ENCODE data around the gene NEB. TPM values are rescaled to one million over a fixed set of nuclear protein-coding genes. Genes with fewer than 3 reads are reported as not detected.

NEB gene
- total RNA-seq, 1 donor from 2014 or later, result 1.0 TPM

DNA sequence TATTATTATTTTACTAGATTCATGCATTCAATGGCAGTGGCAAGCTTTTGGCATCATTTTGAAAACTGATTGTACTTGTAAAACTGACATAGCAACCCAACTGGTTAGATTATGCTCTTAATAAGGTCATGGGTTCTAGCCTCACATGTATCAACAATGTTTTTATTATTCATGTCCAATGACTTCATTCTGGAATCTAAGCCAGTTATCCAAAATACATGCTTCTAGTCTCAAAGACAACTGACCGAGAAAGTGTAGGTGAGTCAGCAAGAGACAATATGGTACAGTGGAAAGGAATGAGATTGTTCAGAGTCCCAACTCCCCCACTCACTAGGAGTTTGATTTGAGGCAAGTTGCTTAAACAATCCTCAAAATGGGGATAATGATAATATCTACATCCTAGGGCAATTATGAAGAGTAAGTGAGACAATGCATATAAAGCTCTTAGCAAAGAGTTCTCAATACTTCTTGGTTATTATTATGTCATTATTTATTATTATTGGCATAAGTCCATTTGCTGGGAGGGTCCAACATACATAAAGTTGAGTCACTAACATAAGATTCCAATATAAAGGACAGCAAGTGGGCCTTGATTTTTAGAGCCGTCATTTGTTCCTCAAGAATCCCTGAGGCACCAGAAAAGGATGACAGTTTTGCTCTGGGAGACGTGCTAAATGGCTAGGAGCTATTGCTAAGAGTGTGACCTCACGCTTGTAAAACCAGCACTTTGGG lies 99.4 kb downstream of the NEB start:
- peaks cover 7% of the 10 kb centered on the region for H3K9me3 Mint-ChIP-seq (ENCODE audit: low read depth)
- TF ChIP-seq CTCF (IDR thresholded peaks at IDR 0.05), result no peak
- H3K36me3 Mint-ChIP-seq (ENCODE audit: low read depth), result peaks cover 2% of the 10 kb centered on the region
- DNase-seq (ENCODE audit: low spot score), result no peak
- H3K27me3 Mint-ChIP-seq (ENCODE audit: low read depth), result no peaks in the 10 kb centered on the region
- peaks cover 19% of the 10 kb centered on the region for H3K4me1 Mint-ChIP-seq (ENCODE audit: low read depth)
- H3K27ac Mint-ChIP-seq (ENCODE audit: unreplicated experiment), result no peak overlapping the region
- no peak overlapping the region for H3K4me3 Mint-ChIP-seq (ENCODE audit: unreplicated experiment)

- peaks cover 14% of the 10 kb centered on the region for H3K4me1 Mint-ChIP-seq (ENCODE audit: low read depth)
- peaks cover 4% of the 10 kb centered on the region for H3K36me3 Mint-ChIP-seq (ENCODE audit: low read depth)
- peak; percentile 83 for TF ChIP-seq CTCF (IDR thresholded peaks at IDR 0.05)
- H3K4me3 Mint-ChIP-seq (ENCODE audit: unreplicated experiment), result no peak overlapping the region
- no peak overlapping the region for H3K27ac Mint-ChIP-seq (ENCODE audit: unreplicated experiment)
- peaks cover 7% of the 10 kb centered on the region for H3K9me3 Mint-ChIP-seq (ENCODE audit: low read depth)
- DNase-seq (ENCODE audit: low spot score), result no peak
- H3K27me3 Mint-ChIP-seq (ENCODE audit: low read depth), result no peaks in the 10 kb centered on the region
These were observed 101.2 kb downstream of the NEB start for GRCh38 chr2:151632993-151633565.

- no peak for TF ChIP-seq CTCF (IDR thresholded peaks at IDR 0.05)
- DNase-seq (ENCODE audit: low spot score), result no peak
- peaks cover 7% of the 10 kb centered on the region for H3K9me3 Mint-ChIP-seq (ENCODE audit: low read depth)
- H3K27me3 Mint-ChIP-seq (ENCODE audit: low read depth), result no peaks in the 10 kb centered on the region
- H3K4me1 Mint-ChIP-seq (ENCODE audit: low read depth), result peaks cover 3% of the 10 kb centered on the region
- no peak overlapping the region for H3K27ac Mint-ChIP-seq (ENCODE audit: unreplicated experiment)
- no peak overlapping the region for H3K4me3 Mint-ChIP-seq (ENCODE audit: unreplicated experiment)
- peaks cover 5% of the 10 kb centered on the region for H3K36me3 Mint-ChIP-seq (ENCODE audit: low read depth)
These were observed 103.9 kb downstream of the NEB start for GRCh38 chr2:151630372-151630771.

GRCh38 chr2:151627353-151627752 lies 106.9 kb downstream of the NEB start:
- Mint-ChIP-seq H3K27me3 (ENCODE audit: low read depth) (no peaks in the 10 kb centered on the region), H3K27ac (ENCODE audit: unreplicated experiment) (no peak overlapping the region), H3K4me3 (ENCODE audit: unreplicated experiment) (no peak overlapping the region), H3K9me3 (ENCODE audit: low read depth) (no peaks in the 10 kb centered on the region), H3K36me3 (ENCODE audit: low read depth) (peaks cover 3% of the 10 kb centered on the region), H3K4me1 (ENCODE audit: low read depth) (peaks cover 23% of the 10 kb centered on the region)
- no peak for DNase-seq (ENCODE audit: low spot score)
- TF ChIP-seq CTCF (IDR thresholded peaks at IDR 0.05), result no peak

DNA sequence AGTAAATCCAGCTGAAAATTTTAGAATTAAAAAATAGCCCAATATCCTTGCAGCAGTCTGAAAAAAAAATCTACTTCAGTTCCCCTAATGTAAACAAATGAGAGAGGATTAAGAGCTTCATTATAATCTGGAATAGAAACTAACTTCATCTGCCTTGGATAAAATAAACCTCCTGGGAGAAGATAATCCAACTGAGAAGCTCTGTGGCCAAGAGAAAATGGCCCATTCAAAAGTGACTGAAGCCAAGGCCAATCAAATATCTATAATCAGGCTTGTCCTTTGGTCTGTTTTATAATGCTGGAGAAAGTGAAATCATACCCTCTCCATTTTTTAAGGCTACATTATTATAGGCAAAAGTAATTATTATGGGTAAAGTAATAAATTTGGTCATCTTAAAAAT lies 110.0 kb downstream of the NEB start:
- H3K9me3 Mint-ChIP-seq (ENCODE audit: low read depth), result no peaks in the 10 kb centered on the region
- no peaks in the 10 kb centered on the region for H3K27me3 Mint-ChIP-seq (ENCODE audit: low read depth)
- H3K27ac Mint-ChIP-seq (ENCODE audit: unreplicated experiment), result no peak overlapping the region
- DNase-seq (ENCODE audit: low spot score), result no peak
- TF ChIP-seq CTCF (IDR thresholded peaks at IDR 0.05), result no peak
- H3K4me1 Mint-ChIP-seq (ENCODE audit: low read depth), result peaks cover 31% of the 10 kb centered on the region
- H3K4me3 Mint-ChIP-seq (ENCODE audit: unreplicated experiment), result no peak overlapping the region
- peaks cover 1% of the 10 kb centered on the region for H3K36me3 Mint-ChIP-seq (ENCODE audit: low read depth)
